Activated CD8-positive, alpha-beta T cell treated with anti-CD3 and anti-CD28 coated beads, Interleukin-2, amount 10 ng/mL, durations not matched to agents 7 days and 5 days (primary cell): ENCODE results near the gene GRIK1. TPM values are rescaled to one million over a fixed set of nuclear protein-coding genes. Genes with fewer than 3 reads are reported as not detected.

Source experiments
- ATAC-seq: fragments of 150-1000 bp; cut with Tn5 transposase; one replicate; pipeline ENCODE4 v1.10.0; 2021; ENCODE audit warnings: moderate library complexity
- CTCF ChIA-PET: fragments of 350-600 bp; sonication (Branson Sonifier 250); formaldehyde crosslinking; loops from one replicate; lab custom pipeline; 2021; ENCODE audit warnings: antibody characterized with exemption; lab: Charles Lee
- POLR2A ChIA-PET: fragments of 350-600 bp; sonication (Branson Sonifier 250); formaldehyde crosslinking; loops from one replicate; lab custom pipeline; 2021; ENCODE audit warnings: antibody characterized with exemption; lab: Charles Lee
- DNase-seq: peaks from one replicate; pipeline ENCODE4 v3.0.0-alpha.2; 2020
- H3K27ac Mint-ChIP-seq: one replicate; pipeline ENCODE4 v1.8.0; 2021; ENCODE audit warnings: mild to moderate bottlenecking, mixed read lengths
- H3K27me3 Mint-ChIP-seq: one replicate; pipeline ENCODE4 v1.8.0; 2021; ENCODE audit warnings: low read depth, mixed read lengths
- H3K36me3 Mint-ChIP-seq: one replicate; pipeline ENCODE4 v1.8.0; 2021; ENCODE audit warnings: low read depth, mixed read lengths
- H3K4me1 Mint-ChIP-seq: one replicate; pipeline ENCODE4 v1.8.0; 2021; ENCODE audit warnings: low read depth, mixed read lengths
- H3K4me3 Mint-ChIP-seq: one replicate; pipeline ENCODE4 v1.8.0; 2021; ENCODE audit warnings: mild to moderate bottlenecking, mixed read lengths
- H3K9me3 Mint-ChIP-seq: one replicate; pipeline ENCODE4 v1.8.0; 2022; ENCODE audit warnings: mixed read lengths; ENCODE audit not compliant: insufficient read depth
- total RNA-seq, 2 experiments: library from RNA; stranded (reverse); gene quantifications; one replicate each; pipeline ENCODE4 v1.2.3, GENCODE V29; 2021

The GRIK1 gene
- total RNA-seq, 2 experiments from 2014 or later = not detected

DNA sequence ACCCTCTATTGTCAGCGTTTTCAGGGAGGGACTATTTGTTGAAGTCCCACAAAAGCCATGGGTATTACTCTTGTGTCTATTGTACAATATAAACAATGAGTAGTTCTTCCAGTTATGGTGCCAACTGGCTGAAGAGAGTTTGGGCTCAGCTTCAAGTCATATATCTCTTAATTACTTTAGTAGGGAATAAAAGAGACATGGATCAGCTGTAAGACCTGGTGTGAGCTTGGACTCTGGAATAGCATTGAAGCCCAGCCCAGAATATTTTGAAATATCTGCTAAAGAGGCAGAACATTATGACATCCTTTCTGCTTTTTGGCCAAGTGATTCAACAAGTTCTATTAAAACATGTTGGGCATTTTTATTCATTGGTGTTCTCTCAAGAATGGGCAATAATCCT lies 416.1 kb downstream of the GRIK1 start:
- Mint-ChIP-seq H3K9me3 (peaks cover 19% of the 10 kb centered on the region), H3K27me3 (no peaks in the 10 kb centered on the region), H3K27ac (no peak overlapping the region), H3K36me3 (peaks cover 3% of the 10 kb centered on the region), H3K4me1 (no peaks in the 10 kb centered on the region), H3K4me3 (no peak overlapping the region)
- DNase-seq (no peak), ATAC-seq (no peak)
- POLR2A ChIA-PET = no interaction called here
- CTCF ChIA-PET = no interaction called here

DNA sequence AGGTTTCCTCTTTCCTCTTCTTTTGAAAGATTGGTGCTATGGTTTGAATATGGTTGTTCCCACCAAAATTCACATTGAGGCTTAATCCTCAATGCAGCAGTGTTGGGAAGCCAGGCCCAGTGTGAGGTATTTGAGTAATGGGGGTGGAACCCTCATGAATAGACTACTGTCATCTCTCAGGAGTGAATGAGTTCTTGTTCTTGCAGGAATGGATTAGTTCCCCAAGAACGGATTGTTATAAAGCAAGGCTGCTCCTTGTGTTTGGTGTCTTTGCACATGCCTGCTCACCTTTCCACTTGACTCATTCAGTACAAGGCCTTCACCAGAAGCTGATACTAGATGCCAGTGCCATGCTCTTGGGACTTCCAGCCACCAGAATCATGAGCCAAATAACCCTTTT lies 417.9 kb downstream of the GRIK1 start:
- Mint-ChIP-seq H3K27ac (no peak overlapping the region), H3K9me3 (peaks cover 12% of the 10 kb centered on the region), H3K36me3 (peaks cover 3% of the 10 kb centered on the region), H3K27me3 (no peaks in the 10 kb centered on the region), H3K4me1 (no peaks in the 10 kb centered on the region), H3K4me3 (no peak overlapping the region)
- POLR2A ChIA-PET = no interaction called here
- DNase-seq (no peak), ATAC-seq (no peak)
- CTCF ChIA-PET = no interaction called here

DNA sequence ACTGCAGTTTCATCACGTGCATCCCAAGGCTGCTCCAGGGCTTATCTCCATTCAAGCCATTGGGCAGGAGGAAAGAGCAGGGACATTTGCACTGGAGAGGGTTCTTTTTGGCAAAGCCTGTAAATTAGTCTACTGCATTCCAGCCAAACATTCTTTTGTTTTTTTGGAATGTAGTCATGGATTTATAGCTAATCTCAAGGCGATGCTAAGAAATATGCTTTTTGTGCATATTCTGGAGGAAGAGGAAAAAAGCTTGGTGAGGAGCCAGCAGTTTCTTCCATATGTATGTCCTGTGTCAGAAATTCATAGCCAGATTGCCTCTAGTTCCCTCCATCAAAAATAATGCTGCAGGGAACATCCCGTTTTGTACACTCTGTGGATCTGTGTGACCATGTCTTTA lies 419.6 kb downstream of the GRIK1 start:
- H3K27me3 Mint-ChIP-seq = no peaks in the 10 kb centered on the region
- H3K36me3 Mint-ChIP-seq = no peaks in the 10 kb centered on the region
- DNase-seq = no peak
- H3K4me1 Mint-ChIP-seq = no peaks in the 10 kb centered on the region
- CTCF ChIA-PET = no interaction called here
- no peak overlapping the region for H3K27ac Mint-ChIP-seq
- ATAC-seq = no peak
- POLR2A ChIA-PET = no interaction called here
- H3K9me3 Mint-ChIP-seq = peaks cover 5% of the 10 kb centered on the region
- H3K4me3 Mint-ChIP-seq = no peak overlapping the region

DNA sequence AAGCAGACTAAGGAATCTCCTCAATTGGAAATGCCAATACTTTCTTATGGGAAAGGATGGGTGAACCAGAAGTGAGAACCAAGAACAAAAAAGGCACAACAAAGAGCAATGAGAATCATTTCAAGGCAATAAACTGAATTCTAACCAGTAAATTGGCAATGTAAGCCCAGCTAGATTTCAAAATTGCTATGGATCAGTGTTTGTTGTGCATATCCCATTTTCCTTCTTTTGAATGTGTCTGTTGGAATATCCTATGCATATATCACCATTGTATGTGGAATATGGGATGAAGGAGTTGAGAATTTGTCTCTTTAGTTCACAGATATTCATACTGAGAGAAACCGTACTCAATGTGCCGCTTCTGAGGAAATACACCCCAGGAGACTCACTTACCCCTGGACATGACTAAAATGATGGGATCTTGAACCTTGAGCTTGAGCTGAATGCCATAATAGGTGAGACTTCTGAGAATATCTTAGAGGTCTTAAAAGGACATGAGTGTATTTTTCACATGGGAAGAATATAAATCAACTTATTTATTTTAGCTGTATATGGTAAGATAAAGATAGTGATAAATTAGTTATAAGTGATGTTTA lies 425.0 kb downstream of the GRIK1 start:
- ChIA-PET POLR2A (no interaction called here), CTCF (no interaction called here)
- no peak overlapping the region for H3K27ac Mint-ChIP-seq
- H3K4me1 Mint-ChIP-seq = no peaks in the 10 kb centered on the region
- peaks cover 4% of the 10 kb centered on the region for H3K36me3 Mint-ChIP-seq
- no peak for ATAC-seq
- H3K27me3 Mint-ChIP-seq = no peaks in the 10 kb centered on the region
- H3K4me3 Mint-ChIP-seq = no peak overlapping the region
- DNase-seq = no peak
- peaks cover 8% of the 10 kb centered on the region for H3K9me3 Mint-ChIP-seq

DNA sequence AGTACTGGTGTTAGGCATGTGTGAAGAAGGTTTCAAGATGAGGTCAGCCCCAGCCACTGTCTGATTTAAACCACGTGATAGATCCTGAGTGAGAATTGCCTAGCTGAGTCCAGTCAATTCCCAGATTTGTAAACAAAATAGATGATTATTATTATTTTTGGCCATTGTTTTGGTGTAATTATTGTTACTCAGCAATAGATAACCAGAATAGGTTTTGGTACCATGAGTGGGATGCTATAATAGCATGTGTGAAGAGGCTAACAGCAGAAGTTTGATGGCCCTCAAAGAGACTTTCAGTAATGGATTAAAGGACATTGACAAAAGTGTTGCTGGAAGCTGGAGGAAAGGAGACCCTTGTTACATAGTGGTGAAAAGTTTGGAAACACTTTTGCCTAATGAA lies 426.3 kb downstream of the GRIK1 start:
- DNase-seq (no peak), ATAC-seq (no peak)
- H3K4me3 Mint-ChIP-seq = no peak overlapping the region
- H3K36me3 Mint-ChIP-seq = peaks cover 4% of the 10 kb centered on the region
- peaks cover 8% of the 10 kb centered on the region for H3K9me3 Mint-ChIP-seq
- H3K4me1 Mint-ChIP-seq = no peaks in the 10 kb centered on the region
- CTCF ChIA-PET = no interaction called here
- POLR2A ChIA-PET = no interaction called here
- H3K27ac Mint-ChIP-seq = no peak overlapping the region
- no peaks in the 10 kb centered on the region for H3K27me3 Mint-ChIP-seq

DNA sequence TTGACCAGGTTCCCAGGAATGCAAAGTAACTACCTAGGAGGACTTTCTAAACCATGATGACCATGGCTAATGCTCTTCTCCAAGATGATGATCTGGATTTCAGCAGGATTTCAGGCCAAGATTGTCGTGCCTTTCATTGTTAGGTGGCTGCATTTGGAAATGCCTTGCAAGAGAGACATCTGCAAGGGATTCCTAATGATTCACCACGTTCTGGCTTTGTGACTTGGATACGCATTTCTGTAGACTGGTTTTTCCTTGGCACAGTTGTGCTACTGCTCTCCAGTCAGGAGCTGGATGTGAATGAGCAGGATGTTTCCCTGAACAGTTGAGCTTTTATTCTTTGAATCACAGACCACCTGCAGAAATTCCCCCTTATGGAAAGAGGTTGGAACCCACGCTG lies 428.7 kb downstream of the GRIK1 start:
- Mint-ChIP-seq H3K27me3 (no peaks in the 10 kb centered on the region), H3K4me1 (no peaks in the 10 kb centered on the region), H3K27ac (no peak overlapping the region), H3K36me3 (peaks cover 4% of the 10 kb centered on the region), H3K4me3 (no peak overlapping the region), H3K9me3 (peaks cover 8% of the 10 kb centered on the region)
- ChIA-PET POLR2A (no interaction called here), CTCF (no interaction called here)
- DNase-seq = no peak
- no peak for ATAC-seq

DNA sequence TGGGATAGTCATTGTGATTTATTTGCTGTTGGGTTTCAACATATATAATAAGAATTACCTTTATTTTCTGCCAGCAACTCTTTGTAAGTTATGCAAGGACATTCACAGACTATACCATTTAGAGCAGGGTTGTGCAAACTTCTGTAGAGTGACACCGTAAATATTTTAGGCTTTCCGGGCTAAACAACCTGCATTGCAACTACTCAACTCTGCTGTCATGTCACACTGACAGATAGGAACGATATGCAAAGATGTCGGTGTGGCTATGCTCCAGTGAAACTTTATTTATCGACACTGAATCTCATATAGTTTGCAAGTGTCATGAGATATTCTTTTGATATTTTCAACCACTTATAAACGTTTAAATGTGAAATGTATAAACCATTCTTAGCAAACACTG lies 430.7 kb downstream of the GRIK1 start:
- CTCF ChIA-PET = no interaction called here
- H3K27me3 Mint-ChIP-seq = no peaks in the 10 kb centered on the region

DNA sequence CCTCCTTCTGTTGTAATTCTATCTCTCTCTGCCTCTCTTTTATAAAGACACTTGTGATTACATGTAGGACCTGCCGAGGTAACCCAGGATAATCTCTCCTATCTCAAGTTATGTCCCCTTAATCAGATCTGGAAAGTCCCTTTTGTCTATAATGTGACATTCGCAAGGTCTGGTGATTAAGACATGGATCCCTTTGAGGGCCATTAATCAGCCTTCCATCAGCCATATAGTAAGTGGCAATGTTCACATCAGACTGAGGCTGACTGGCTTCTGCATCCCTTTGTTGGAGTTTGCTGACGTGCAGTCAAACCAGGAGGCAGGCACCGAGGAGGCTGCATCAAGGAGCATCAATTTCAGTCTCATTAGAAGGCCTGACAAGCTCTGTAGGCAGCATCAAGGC lies 431.5 kb downstream of the GRIK1 start:
- H3K27ac Mint-ChIP-seq = no peak overlapping the region
- CTCF ChIA-PET = no interaction called here
- POLR2A ChIA-PET = no interaction called here

More for the DNA sequence above, 430.7 kb downstream of the GRIK1 start:
- ATAC-seq (no peak), DNase-seq (no peak)
- no peaks in the 10 kb centered on the region for H3K4me1 Mint-ChIP-seq
- H3K4me3 Mint-ChIP-seq = no peak overlapping the region
- no peak overlapping the region for H3K27ac Mint-ChIP-seq
- POLR2A ChIA-PET = no interaction called here
- peaks cover 6% of the 10 kb centered on the region for H3K9me3 Mint-ChIP-seq
- peaks cover 5% of the 10 kb centered on the region for H3K36me3 Mint-ChIP-seq

DNA sequence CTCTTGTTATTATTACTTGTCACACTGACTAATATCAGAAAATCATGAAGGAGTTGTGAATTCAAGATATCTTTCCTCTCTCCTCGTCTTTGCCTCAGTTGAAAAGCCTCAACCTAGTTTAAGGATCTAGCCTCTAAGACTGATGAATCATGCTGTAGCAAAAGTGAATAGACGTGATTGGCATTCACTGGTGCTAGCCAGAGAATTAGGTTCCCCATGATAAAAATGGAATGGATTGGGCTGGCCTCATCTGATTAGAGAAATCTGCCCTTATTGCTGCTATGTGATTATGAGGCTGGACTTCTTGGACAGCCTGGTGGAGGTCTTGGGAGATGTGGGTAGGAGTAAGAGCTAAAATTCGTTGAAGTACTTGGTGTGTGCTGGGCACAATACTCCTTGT lies 432.8 kb downstream of the GRIK1 start:
- DNase-seq = no peak
- Mint-ChIP-seq H3K4me1 (no peaks in the 10 kb centered on the region), H3K9me3 (no peaks in the 10 kb centered on the region), H3K27ac (no peak overlapping the region), H3K4me3 (no peak overlapping the region), H3K27me3 (no peaks in the 10 kb centered on the region), H3K36me3 (peaks cover 2% of the 10 kb centered on the region)
- ChIA-PET POLR2A (no interaction called here), CTCF (no interaction called here)
- ATAC-seq = no peak

More for the DNA sequence above, 431.5 kb downstream of the GRIK1 start:
- Mint-ChIP-seq H3K4me1 (no peaks in the 10 kb centered on the region), H3K36me3 (peaks cover 4% of the 10 kb centered on the region), H3K27me3 (no peaks in the 10 kb centered on the region), H3K4me3 (no peak overlapping the region), H3K9me3 (no peaks in the 10 kb centered on the region)
- ATAC-seq (no peak), DNase-seq (no peak)

DNA sequence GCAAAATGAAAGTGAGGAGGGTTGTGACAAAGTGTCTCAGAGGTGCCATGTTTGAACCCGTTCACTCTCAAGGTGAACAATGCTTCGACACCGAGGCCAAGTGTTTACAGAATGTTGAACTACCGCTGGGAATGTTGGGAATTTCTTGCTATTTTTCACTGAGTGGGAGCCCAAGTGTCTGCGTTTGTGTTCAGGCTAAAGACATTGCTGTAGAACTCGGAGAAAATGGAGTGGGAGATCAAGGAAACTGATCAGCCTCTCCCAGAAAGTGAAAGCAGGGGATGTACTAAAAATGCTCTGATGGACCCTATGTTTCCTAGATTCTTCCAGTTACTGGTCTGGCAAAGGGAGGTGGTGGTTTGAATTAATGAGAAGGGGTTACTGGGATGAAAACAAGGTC lies 433.6 kb downstream of the GRIK1 start:
- peaks cover 2% of the 10 kb centered on the region for H3K36me3 Mint-ChIP-seq
- ATAC-seq (no peak), DNase-seq (no peak)
- no peak overlapping the region for H3K27ac Mint-ChIP-seq
- no peaks in the 10 kb centered on the region for H3K4me1 Mint-ChIP-seq
- no peaks in the 10 kb centered on the region for H3K9me3 Mint-ChIP-seq
- POLR2A ChIA-PET = interaction anchor here (0.7 kb wide), 1 partner anchor 466 kb away, joined by 3 read pairs; no protein-coding TSS in a partner anchor
- CTCF ChIA-PET = interaction anchor here (1.4 kb wide), 1 partner anchor 30 kb away, joined by 5 read pairs; no protein-coding TSS in a partner anchor
- H3K4me3 Mint-ChIP-seq = no peak overlapping the region
- no peaks in the 10 kb centered on the region for H3K27me3 Mint-ChIP-seq

DNA sequence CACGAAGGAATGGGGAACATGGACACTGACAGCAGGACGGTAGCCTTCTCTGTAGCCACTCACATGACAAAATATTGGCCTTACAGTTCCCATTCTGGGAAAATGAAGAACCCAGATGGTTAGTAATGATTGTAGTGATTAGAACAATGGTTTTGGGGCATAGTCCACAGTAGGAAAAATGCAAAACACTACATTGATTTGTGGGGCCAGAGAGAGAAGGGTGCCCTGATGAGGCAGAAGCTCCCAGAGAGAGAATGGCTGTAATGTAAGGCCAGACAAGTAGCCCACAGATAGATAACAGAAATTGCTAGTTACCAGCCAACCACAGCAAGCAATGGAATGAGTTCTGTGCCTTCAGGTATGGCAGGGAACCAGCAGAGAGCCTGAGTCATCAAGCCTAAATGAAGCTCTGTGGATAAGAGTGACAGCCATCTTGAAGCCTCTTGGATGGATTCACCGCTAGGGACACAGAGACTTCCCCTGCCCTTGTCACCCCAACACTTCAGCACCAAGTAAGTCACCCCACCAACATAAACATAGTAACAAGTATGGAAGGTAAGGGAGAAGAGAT lies 435.0 kb downstream of the GRIK1 start:
- DNase-seq (no peak), ATAC-seq (no peak)
- ChIA-PET CTCF (interaction anchor here (1.0 to 1.4 kb wide), 2 partner anchors 28 to 144 kb away, joined by 3 to 5 read pairs; no protein-coding TSS in a partner anchor), POLR2A (no interaction called here)
- peaks cover under 1% of the 10 kb centered on the region for H3K4me1 Mint-ChIP-seq
- H3K27ac Mint-ChIP-seq = no peak overlapping the region
- no peak overlapping the region for H3K4me3 Mint-ChIP-seq
- no peaks in the 10 kb centered on the region for H3K27me3 Mint-ChIP-seq
- peaks cover 2% of the 10 kb centered on the region for H3K36me3 Mint-ChIP-seq
- H3K9me3 Mint-ChIP-seq = no peaks in the 10 kb centered on the region

DNA sequence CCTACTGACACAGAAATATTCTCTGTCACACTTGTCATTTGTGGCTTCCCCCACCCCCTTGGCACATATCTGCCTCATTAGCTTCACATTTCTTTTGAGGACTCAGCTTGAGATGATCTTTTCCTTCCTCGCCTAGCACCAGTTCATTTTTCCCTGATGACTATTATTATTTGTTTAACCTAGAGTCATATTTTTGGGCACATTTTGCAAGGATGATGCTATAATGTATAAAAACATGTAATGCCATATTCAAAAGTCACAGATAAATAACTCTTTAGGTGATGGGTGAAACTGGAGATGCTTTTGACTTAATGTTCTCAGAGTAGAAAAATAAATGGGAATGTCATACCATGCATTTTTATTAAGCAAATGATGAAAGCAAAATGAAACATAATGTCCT lies 438.3 kb downstream of the GRIK1 start:
- CTCF ChIA-PET = no interaction called here
- DNase-seq (no peak), ATAC-seq (no peak)
- peaks cover 8% of the 10 kb centered on the region for H3K4me1 Mint-ChIP-seq
- peaks cover 6% of the 10 kb centered on the region for H3K36me3 Mint-ChIP-seq
- H3K27ac Mint-ChIP-seq = no peak overlapping the region
- POLR2A ChIA-PET = no interaction called here
- H3K27me3 Mint-ChIP-seq = no peaks in the 10 kb centered on the region
- peaks cover 6% of the 10 kb centered on the region for H3K9me3 Mint-ChIP-seq
- no peak overlapping the region for H3K4me3 Mint-ChIP-seq
